ENCODE data around the gene KIF1B.

KIF1B gene

DNA sequence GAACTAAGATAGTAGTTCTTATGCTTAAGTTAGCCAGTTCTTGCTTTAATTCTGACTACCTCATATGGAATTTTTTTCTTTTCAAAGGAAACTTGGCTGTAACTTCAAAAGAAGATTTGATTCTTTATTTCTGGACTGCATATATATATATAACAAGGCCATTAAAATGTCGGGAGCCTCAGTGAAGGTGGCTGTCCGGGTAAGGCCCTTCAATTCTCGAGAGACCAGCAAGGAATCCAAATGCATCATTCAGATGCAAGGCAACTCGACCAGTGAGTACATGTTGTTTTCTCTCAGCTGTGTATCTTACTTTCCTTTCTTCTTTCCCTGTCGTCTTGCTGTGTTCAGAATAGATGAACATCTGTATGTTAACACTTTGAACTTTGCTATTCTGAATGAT lies 21.8 kb downstream of the KIF1B start:
- no peak overlapping the region for H3K4me3 ChIP-seq (ENCODE audit: low read length)
- no peak for TF ChIP-seq CTCF (conservative IDR thresholded peaks at IDR 0.05; ENCODE audit: low read depth, low read length)
- DNase-seq (ENCODE audit: low read depth): no peak

DNA sequence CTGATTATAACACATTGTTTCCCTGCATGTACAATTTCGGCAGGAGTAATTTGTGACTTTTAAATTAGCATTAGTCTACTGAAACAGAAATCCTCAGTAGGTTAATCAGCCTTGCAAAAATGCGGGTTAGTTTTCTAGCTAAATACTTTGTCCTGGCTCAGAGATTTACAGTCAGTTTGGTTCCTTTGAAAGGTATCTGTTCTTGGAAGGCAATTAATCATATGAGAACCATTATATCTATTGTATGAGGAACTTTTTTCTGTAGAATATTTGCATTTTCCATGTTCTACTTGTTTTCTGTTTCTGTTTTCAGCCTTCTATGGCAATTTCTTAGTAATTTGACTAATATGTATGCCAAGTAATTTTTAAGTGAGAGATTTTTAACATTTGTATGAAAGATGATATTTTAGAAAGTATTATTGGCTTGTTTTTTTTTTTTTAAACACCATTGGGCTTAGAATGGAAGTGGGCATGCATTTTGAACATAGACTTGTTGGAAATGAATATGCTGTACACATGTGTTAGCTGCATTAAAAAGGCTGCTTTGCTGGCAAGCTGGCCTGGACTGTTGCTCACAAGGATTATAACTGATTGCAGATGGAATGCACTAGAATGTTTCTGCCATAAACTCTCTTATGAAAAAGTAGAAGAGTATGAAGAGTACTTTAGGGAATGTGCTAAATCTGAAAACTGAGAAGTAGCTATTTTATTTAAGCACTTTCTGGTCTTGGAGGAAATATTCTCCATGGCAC lies 26.2 kb downstream of the KIF1B start:
- H3K4me3 ChIP-seq (ENCODE audit: low read length): no peak overlapping the region
- no peak for DNase-seq (ENCODE audit: low read depth)
- no peak for TF ChIP-seq CTCF (conservative IDR thresholded peaks at IDR 0.05; ENCODE audit: low read depth, low read length)

DNA sequence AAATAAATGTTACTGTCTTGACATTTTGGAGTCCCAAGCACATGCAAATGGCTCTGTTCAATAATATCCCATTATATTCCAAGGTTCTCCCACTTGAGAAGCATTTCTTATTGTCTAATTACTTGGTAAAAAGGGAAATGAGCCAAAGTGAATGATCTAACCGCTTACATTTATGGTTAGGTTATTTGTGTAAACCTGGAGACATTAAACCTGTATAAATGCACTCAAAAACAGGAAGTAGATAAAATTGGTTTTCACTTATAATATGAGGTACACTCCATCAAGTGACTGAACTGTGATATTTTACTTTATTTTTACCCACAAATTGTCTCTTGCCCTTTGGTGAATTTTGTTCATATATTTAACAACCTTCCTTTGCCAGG lies 26.8 kb downstream of the KIF1B start:
- no peak overlapping the region for H3K4me3 ChIP-seq (ENCODE audit: low read length)
- no peak for TF ChIP-seq CTCF (conservative IDR thresholded peaks at IDR 0.05; ENCODE audit: low read depth, low read length)
- DNase-seq (ENCODE audit: low read depth): no peak

DNA sequence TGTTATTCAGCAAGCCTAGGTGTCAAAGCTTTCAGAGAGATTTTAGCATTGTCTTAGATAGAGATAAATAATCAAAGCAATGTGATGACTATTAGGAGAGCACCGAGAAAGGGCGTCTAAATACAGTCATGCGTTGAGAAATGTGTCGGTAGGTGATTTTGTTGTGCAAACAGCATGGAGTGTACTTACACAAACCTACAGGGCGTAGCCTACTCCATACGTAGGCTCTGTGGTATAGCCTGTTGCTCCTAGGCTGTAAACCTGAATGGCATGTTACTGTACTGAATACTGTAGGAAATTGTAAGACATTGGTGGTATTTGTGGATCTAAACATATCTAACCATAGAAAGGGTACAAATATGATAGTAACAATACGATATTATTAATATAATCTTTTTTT lies 31.8 kb downstream of the KIF1B start:
- no peak for TF ChIP-seq CTCF (conservative IDR thresholded peaks at IDR 0.05; ENCODE audit: low read depth, low read length)
- no peak overlapping the region for H3K4me3 ChIP-seq (ENCODE audit: low read length)
- DNase-seq (ENCODE audit: low read depth): no peak

- no peak for DNase-seq (ENCODE audit: low read depth)
- TF ChIP-seq CTCF (conservative IDR thresholded peaks at IDR 0.05; ENCODE audit: low read depth, low read length): no peak
- H3K4me3 ChIP-seq (ENCODE audit: low read length): no peak overlapping the region
Observed at GRCh38 chr1:10242811-10243210, 32.4 kb downstream of the KIF1B start.

DNA sequence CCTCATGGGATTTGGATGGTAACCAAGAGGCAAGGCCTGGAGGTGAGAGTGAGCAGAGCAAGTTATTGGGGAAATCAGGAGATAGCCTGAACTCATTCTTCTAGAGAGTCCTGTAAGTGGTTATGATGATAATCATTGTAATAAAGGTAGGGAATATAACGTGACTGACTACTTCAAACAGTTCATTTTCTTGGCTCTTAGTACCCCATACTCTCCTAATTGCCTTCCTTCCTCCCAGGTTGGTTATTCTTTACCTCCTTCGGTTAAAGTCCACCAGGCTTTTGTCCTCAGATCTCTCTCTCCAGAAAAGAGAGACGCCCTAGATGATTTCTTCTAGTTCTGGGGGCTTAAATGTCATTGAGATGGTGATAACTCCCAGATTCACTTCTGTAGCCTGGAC lies 35.3 kb downstream of the KIF1B start:
- TF ChIP-seq CTCF (conservative IDR thresholded peaks at IDR 0.05; ENCODE audit: low read depth, low read length): no peak
- DNase-seq (ENCODE audit: low read depth): no peak
- H3K4me3 ChIP-seq (ENCODE audit: low read length): no peak overlapping the region

DNA sequence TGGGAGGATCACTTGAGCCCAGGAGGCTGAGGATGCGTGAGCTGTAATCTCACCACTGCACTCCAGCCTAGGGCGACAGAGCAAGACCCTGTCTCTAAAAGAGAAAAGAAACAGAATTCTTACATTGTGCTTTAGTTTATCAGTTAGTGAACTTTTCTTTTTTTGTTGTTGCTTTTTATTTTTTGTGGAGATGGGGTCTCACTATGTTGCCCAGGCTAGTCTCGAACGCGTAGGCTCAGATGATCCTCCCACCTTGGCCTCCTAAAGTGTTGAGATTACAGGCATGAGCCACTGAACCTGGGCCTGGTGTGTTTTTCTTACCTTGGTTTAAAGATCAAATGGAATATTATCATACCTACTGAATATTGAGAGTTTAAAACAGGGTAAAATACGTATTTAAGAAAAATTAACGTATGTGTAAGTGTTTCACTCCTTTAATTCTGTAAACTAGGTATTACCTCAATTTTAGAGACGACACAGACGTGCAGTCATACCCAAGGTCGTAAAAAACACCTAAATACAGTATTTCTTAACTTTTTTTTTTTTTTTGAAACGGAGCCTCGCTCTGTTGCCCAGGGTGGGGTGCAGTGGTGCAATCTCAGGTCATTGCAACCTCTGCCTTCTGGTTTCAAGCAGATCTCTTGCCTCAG lies 39.6 kb downstream of the KIF1B start:
- no peak for TF ChIP-seq CTCF (conservative IDR thresholded peaks at IDR 0.05; ENCODE audit: low read depth, low read length)
- DNase-seq (ENCODE audit: low read depth): no peak
- no peak overlapping the region for H3K4me3 ChIP-seq (ENCODE audit: low read length)

Data from retinal pigment epithelial cell (primary cell).